ENCODE measurements around the gene TBPL2. TPM values are rescaled to one million over a fixed set of nuclear protein-coding genes. Genes with fewer than 3 reads are reported as not detected.

Gene TBPL2
- total RNA-seq, 1 experiment from 2014 or later, result not detected

DNA sequence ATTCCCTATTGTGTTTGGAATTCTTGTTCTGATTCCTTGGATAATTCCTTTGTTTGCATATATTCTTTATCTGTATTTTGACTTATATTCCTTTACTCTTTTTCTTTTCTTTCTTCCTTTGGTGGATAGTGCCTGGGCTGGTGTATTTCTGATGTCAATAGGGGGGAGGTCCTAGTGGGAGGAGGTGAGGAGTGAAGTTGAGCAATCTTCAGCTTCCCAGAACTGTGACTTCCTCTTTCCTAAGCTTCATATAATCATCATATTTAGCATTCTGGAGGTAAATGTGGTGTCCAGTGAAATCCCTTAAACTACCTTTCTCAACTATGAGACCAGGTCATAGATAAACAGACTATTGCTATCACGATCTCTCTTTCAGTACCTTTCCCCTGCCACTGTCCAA, 29.6 kb upstream of the TBPL2 start:
- Histone ChIP-seq H2BK120ac (ENCODE audit: low read depth, low read length, poor library complexity, severe bottlenecking) (no peak overlapping the region), H2BK15ac (ENCODE audit: low read depth, low read length) (no peak overlapping the region), H3K4ac (ENCODE audit: low read depth, low read length) (no peak overlapping the region), H2BK12ac (ENCODE audit: insufficient read length, low read depth, low read length) (no peak overlapping the region), H4K5ac (ENCODE audit: insufficient read length, low read depth, low read length) (no peak overlapping the region), H3K27ac (ENCODE audit: insufficient read length, low read depth, low read length) (no peak overlapping the region), H3K4me1 (ENCODE audit: insufficient read depth, low read length) (no peaks in the 10 kb centered on the region), H4K8ac (replicated peaks; ENCODE audit: insufficient read length, low read depth, low read length) (no peak overlapping the region), H3K23me2 (ENCODE audit: insufficient read length, low read depth, low read length, poor library complexity, severe bottlenecking) (no peaks in the 10 kb centered on the region), H4K20me1 (ENCODE audit: control insufficient read depth, insufficient read depth, insufficient read length) (no peaks in the 10 kb centered on the region), H2AK5ac (ENCODE audit: insufficient read length, low read length) (no peak overlapping the region), H3K27me3 (ENCODE audit: insufficient read depth, low read length) (no peaks in the 10 kb centered on the region), H3T11ph (ENCODE audit: low read length) (no peak overlapping the region), H3K18ac (ENCODE audit: insufficient read length, low read depth, low read length) (no peak overlapping the region), H3K14ac (ENCODE audit: insufficient read depth, low read length) (no peak overlapping the region), H3K4me2 (ENCODE audit: insufficient read depth, insufficient read length, low read length) (no peak overlapping the region), H3K23ac (ENCODE audit: insufficient read length, low read depth, low read length) (no peak overlapping the region), H3K79me1 (ENCODE audit: insufficient read depth, low read depth, low read length, poor library complexity, severe bottlenecking) (no peaks in the 10 kb centered on the region), H2BK5ac (ENCODE audit: insufficient read length, low read length) (no peak overlapping the region), H3K9me3 (ENCODE audit: control insufficient read depth, low read depth, low read length) (peaks cover 9% of the 10 kb centered on the region), H2BK20ac (ENCODE audit: low read depth, low read length, poor library complexity, severe bottlenecking) (no peak overlapping the region), H3K56ac (ENCODE audit: insufficient read length, low read depth, low read length) (no peak overlapping the region), H3K79me2 (ENCODE audit: insufficient read depth, low read length) (no peaks in the 10 kb centered on the region), H4K91ac (ENCODE audit: insufficient read length, low read depth, low read length) (no peak overlapping the region), H2AFZ (ENCODE audit: low read length) (no peak overlapping the region), H3K9ac (ENCODE audit: extremely low read depth, insufficient read length, low read length) (no peak overlapping the region)
- H3K4me3 Mint-ChIP-seq, result no peak overlapping the region
- H3K9me3 Mint-ChIP-seq, result peaks cover 8% of the 10 kb centered on the region in 2 experiments; a peak in 3 of 5 replicates
- WGBS (ENCODE audit: extremely low coverage, insufficient read length, low lambda C conversion rate), result no CpG with 5 or more reads among the region's 1 CpG
- peaks cover 2% of the 10 kb centered on the region for H3K27me3 Mint-ChIP-seq (ENCODE audit: low read depth)
- DNase-seq, result no peak
- H3K36me3 Mint-ChIP-seq (ENCODE audit: insufficient read depth in 1 of 3, low read depth in 3 of 3), result peaks cover 0 to 2% (median 0%) of the 10 kb centered on the region in 3 experiments; a peak in 1 of 7 replicates
- TF ChIP-seq, protein P1, sequence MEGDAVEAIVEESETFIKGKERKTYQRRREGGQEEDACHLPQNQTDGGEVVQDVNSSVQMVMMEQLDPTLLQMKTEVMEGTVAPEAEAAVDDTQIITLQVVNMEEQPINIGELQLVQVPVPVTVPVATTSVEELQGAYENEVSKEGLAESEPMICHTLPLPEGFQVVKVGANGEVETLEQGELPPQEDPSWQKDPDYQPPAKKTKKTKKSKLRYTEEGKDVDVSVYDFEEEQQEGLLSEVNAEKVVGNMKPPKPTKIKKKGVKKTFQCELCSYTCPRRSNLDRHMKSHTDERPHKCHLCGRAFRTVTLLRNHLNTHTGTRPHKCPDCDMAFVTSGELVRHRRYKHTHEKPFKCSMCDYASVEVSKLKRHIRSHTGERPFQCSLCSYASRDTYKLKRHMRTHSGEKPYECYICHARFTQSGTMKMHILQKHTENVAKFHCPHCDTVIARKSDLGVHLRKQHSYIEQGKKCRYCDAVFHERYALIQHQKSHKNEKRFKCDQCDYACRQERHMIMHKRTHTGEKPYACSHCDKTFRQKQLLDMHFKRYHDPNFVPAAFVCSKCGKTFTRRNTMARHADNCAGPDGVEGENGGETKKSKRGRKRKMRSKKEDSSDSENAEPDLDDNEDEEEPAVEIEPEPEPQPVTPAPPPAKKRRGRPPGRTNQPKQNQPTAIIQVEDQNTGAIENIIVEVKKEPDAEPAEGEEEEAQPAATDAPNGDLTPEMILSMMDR (conservative IDR thresholded peaks at IDR 0.05), result no peak
- H3K4me1 Mint-ChIP-seq, result no peaks in the 10 kb centered on the region
- no peak overlapping the region for H3K27ac Mint-ChIP-seq
